Measurements from ENCODE around the gene GDF2.

Gene GDF2

GRCh38 chr10:47312663-47312995 is 9.6 kb upstream of the GDF2 start:
- no peak for DNase-seq

- no peak for DNase-seq
These were observed 7.8 kb upstream of the GDF2 start for GRCh38 chr10:47314416-47314970.

GRCh38 chr10:47315421-47315820 is 6.8 kb upstream of the GDF2 start:
- DNase-seq, result no peak

- no peak for DNase-seq
These were observed 6.1 kb upstream of the GDF2 start for GRCh38 chr10:47316131-47316530.

- no peak for DNase-seq
These were observed 5.0 kb upstream of the GDF2 start for GRCh38 chr10:47317251-47317650.

- no peak for DNase-seq
These were observed 3.5 kb upstream of the GDF2 start for GRCh38 chr10:47318706-47319105.

- no peak for DNase-seq
These were observed 2.5 kb upstream of the GDF2 start for GRCh38 chr10:47319784-47320183.

- DNase-seq, result no peak
These were observed 1.4 kb upstream of the GDF2 start for GRCh38 chr10:47320812-47321211.

- DNase-seq, result no peak
These were observed 596 bp upstream of the GDF2 start for GRCh38 chr10:47321521-47322195.

GRCh38 chr10:47323087-47323486 is 833 bp downstream of the GDF2 start:
- DNase-seq, result no peak

- no peak for DNase-seq
These were observed 1.5 kb downstream of the GDF2 start for GRCh38 chr10:47323636-47324296.

GRCh38 chr10:47325303-47326291 is 3.3 kb downstream of the GDF2 start:
- no peak for DNase-seq

GRCh38 chr10:47326306-47326926 is 4.2 kb downstream of the GDF2 start:
- DNase-seq, result no peak

GRCh38 chr10:47326927-47327330 is 4.7 kb downstream of the GDF2 start:
- DNase-seq, result no peak

GRCh38 chr10:47329855-47330254 is 7.6 kb downstream of the GDF2 start:
- DNase-seq, result no peak

- no peak for DNase-seq
These were observed 8.1 kb downstream of the GDF2 start for GRCh38 chr10:47330366-47330765.

GRCh38 chr10:47330804-47331203 is 8.6 kb downstream of the GDF2 start:
- DNase-seq, result no peak

GRCh38 chr10:47331491-47331890 is 9.2 kb downstream of the GDF2 start:
- no peak for DNase-seq

- no peak for DNase-seq
These were observed 9.7 kb downstream of the GDF2 start for GRCh38 chr10:47331954-47332353.

GRCh38 chr10:47332371-47332770 is 10.1 kb downstream of the GDF2 start:
- DNase-seq, result no peak

GRCh38 chr10:47332946-47333345 is 10.7 kb downstream of the GDF2 start:
- DNase-seq, result no peak

- DNase-seq, result no peak
These were observed 11.3 kb downstream of the GDF2 start for GRCh38 chr10:47333532-47333931.
